Measurements from ENCODE around the gene TMOD2. TPM values are rescaled to one million over a fixed set of nuclear protein-coding genes. Genes with fewer than 3 reads are reported as not detected.

TMOD2 gene
- total and polyA plus RNA-seq, 2 of the 8 experiments (the other 6 are each of a cell fraction or from before 2014, with no cell fraction given) = 0.80 to 6.5 TPM

GRCh38 chr15:51812598-51812997, 61.2 kb downstream of the TMOD2 start (continued):
- TF ChIP-seq CHD2 (IDR thresholded peaks at IDR 0.05; ENCODE audit: low read length) (no peak), KDM4A (IDR thresholded peaks at IDR 0.05; ENCODE audit: low read depth, low read length, severe bottlenecking) (no peak), E2F6 (IDR thresholded peaks at IDR 0.05) (no peak), CREB1 (IDR thresholded peaks at IDR 0.05) (no peak), KDM5A (IDR thresholded peaks at IDR 0.05; ENCODE audit: low read length) (no peak), TEAD4 (IDR thresholded peaks at IDR 0.05; ENCODE audit: low read depth, low read length) (no peak)

Data from H1 (cell line).